Large intestine (tissue), 3 donors: ENCODE results near the gene BPIFA3. TPM values are rescaled to one million over a fixed set of nuclear protein-coding genes. Genes with fewer than 3 reads are reported as not detected.

Experiments used
- DNase-seq, 2 donors: peaks; one replicate each; pipeline versions ENCODE4 v3.0.0 to v3.0.0-alpha.2; 2013
- H3K27ac ChIP-seq: one replicate; pipeline ENCODE4 v1.5.1; 2013; ENCODE audit warnings: low read length
- H3K27me3 ChIP-seq: 2 replicates; pipeline ENCODE4 v1.6.1; 2013; ENCODE audit warnings: low read length; ENCODE audit not compliant: control insufficient read depth, insufficient read depth
- H3K36me3 ChIP-seq: 2 replicates; pipeline ENCODE4 v1.6.1; 2013; ENCODE audit warnings: low read length; ENCODE audit not compliant: control insufficient read depth, insufficient read depth
- H3K4me1 ChIP-seq: one replicate; pipeline ENCODE4 v1.6.1; 2013; ENCODE audit warnings: low read length; ENCODE audit not compliant: control insufficient read depth, insufficient read depth
- H3K4me3 ChIP-seq: one replicate; pipeline ENCODE4 v1.5.1; 2013; ENCODE audit warnings: low read length
- H3K9me3 ChIP-seq: one replicate; pipeline ENCODE4 v1.6.1; 2013; ENCODE audit warnings: mild to moderate bottlenecking, low read depth, low read length, moderate library complexity; ENCODE audit not compliant: control insufficient read depth
- WGBS: methylation state at CpG from one replicate; pipeline ENCODE4 v1.1.5; 2013; ENCODE audit warnings: low lambda C conversion rate; ENCODE audit not compliant: insufficient coverage; 5-methylcytosine and 5-hydroxymethylcytosine counted together
- polyA plus RNA-seq: library from polyadenylated mRNA; unstranded; fragments of 120-200 nt; gene quantifications from one replicate; pipeline ENCODE4 v1.2.1, GENCODE V29; 2013

Gene BPIFA3
- polyA plus RNA-seq, 1 donor = not detected

DNA sequence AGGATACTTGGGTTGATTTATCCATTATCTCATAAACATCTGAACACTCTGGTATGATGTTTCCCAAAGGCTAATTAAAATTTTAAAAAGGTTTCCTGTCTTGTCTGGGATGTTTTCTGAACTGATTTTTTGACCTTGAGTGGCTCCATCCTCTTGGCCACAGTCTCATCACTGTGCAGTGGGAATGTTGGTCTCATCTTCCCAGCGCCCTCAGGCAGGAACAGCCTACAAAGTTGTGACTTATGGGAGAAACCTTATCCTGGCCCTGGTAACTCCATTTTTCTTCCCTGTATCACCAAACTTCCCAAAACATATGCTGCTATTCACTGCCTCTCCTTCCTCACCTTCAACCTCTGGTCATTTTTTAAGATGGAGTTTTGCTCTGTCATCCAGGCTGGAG lies 6.8 kb upstream of the BPIFA3 start:
- no peak for DNase-seq
- H3K27me3 ChIP-seq = no peaks in the 10 kb centered on the region
- H3K27ac ChIP-seq = no peak overlapping the region
- no peaks in the 10 kb centered on the region for H3K9me3 ChIP-seq
- H3K36me3 ChIP-seq = no peaks in the 10 kb centered on the region
- no peaks in the 10 kb centered on the region for H3K4me1 ChIP-seq
- H3K4me3 ChIP-seq = no peak overlapping the region
- no CpG with 5 or more reads among the region's 1 CpG for WGBS

- no peak overlapping the region for H3K27ac ChIP-seq
- no peaks in the 10 kb centered on the region for H3K9me3 ChIP-seq
- DNase-seq = peak; percentile 26 to 34
- no peaks in the 10 kb centered on the region for H3K36me3 ChIP-seq
- no CpG with 5 or more reads among the region's 5 CpGs for WGBS
- no peaks in the 10 kb centered on the region for H3K27me3 ChIP-seq
- H3K4me1 ChIP-seq = no peaks in the 10 kb centered on the region
- H3K4me3 ChIP-seq = no peak overlapping the region
These were observed 5.2 kb upstream of the BPIFA3 start for GRCh38 chr20:33211817-33212424.

DNA sequence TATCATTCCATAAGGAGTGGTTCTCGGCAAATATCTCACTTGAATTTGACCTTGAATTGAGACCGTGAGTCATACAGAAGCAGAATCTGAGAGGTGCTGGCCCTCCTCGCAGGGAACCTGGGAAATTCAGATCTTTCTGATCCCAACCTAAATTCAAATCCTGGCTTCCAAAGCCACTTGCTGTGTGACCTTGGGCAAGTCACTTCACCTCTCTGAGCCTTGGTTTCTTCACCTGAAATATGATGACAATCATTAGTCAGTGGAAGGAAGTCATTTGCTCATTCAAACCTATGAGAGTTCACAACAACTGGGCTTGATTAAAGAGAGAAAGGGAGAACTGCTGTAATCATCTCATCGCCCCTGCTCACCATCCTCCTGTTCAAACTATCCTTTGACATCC lies 7.2 kb downstream of the BPIFA3 start:
- no CpG with 5 or more reads among the region's 4 CpGs for WGBS

GRCh38 chr20:33229843-33230242 lies 12.7 kb downstream of the BPIFA3 start:
- no CpG with 5 or more reads among the region's 6 CpGs for WGBS
- no peak overlapping the region for H3K27ac ChIP-seq
- no peaks in the 10 kb centered on the region for H3K36me3 ChIP-seq
- no peak for DNase-seq
- peaks cover 6% of the 10 kb centered on the region for H3K27me3 ChIP-seq
- no peak overlapping the region for H3K4me3 ChIP-seq
- H3K9me3 ChIP-seq = no peaks in the 10 kb centered on the region
- H3K4me1 ChIP-seq = no peaks in the 10 kb centered on the region

More for the DNA sequence above, 7.2 kb downstream of the BPIFA3 start:
- Histone ChIP-seq H3K36me3 (no peaks in the 10 kb centered on the region), H3K27ac (no peak overlapping the region), H3K4me1 (no peaks in the 10 kb centered on the region), H3K27me3 (no peaks in the 10 kb centered on the region), H3K4me3 (no peak overlapping the region), H3K9me3 (no peaks in the 10 kb centered on the region)
- DNase-seq = no peak

GRCh38 chr20:33231237-33231636 lies 14.1 kb downstream of the BPIFA3 start:
- no peak overlapping the region for H3K4me3 ChIP-seq
- no CpG with 5 or more reads among the region's 7 CpGs for WGBS
- no peaks in the 10 kb centered on the region for H3K9me3 ChIP-seq
- H3K27ac ChIP-seq = no peak overlapping the region
- no peaks in the 10 kb centered on the region for H3K4me1 ChIP-seq
- H3K27me3 ChIP-seq = peaks cover 6% of the 10 kb centered on the region
- H3K36me3 ChIP-seq = no peaks in the 10 kb centered on the region
- DNase-seq = no peak

DNA sequence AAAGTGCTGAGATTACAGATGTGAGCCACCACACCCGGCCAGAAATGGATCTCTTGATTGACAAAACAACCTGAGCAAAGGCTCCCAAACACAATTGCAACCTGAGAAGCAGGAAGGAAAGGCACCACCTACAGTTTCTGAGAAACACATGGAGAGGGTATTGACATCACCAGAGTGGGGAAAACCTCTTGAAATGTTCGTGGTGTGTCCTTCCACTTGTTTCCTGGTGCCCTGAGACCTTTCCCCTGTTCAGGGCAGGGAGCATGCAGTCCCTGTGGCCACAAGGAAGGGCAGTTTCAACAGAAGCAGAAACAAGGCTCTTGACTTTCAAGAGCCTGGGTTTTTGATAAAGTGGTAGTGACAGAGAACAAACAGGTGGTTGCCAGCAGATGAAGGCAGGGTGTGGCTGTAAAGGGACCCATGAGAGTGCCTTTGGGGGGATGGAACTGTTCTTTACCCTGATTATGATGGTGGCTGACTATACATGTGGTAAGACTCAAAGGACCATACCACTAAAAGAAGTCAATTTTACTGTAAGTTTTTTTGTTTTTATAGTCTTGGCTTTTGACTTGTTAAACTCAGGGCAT lies 15.4 kb downstream of the BPIFA3 start:
- H3K9me3 ChIP-seq = no peaks in the 10 kb centered on the region
- H3K4me1 ChIP-seq = no peaks in the 10 kb centered on the region
- WGBS = no CpG with 5 or more reads among the region's 2 CpGs
- H3K27me3 ChIP-seq = peaks cover 6% of the 10 kb centered on the region
- H3K27ac ChIP-seq = no peak overlapping the region
- H3K36me3 ChIP-seq = no peaks in the 10 kb centered on the region
- DNase-seq = no peak
- H3K4me3 ChIP-seq = no peak overlapping the region

DNA sequence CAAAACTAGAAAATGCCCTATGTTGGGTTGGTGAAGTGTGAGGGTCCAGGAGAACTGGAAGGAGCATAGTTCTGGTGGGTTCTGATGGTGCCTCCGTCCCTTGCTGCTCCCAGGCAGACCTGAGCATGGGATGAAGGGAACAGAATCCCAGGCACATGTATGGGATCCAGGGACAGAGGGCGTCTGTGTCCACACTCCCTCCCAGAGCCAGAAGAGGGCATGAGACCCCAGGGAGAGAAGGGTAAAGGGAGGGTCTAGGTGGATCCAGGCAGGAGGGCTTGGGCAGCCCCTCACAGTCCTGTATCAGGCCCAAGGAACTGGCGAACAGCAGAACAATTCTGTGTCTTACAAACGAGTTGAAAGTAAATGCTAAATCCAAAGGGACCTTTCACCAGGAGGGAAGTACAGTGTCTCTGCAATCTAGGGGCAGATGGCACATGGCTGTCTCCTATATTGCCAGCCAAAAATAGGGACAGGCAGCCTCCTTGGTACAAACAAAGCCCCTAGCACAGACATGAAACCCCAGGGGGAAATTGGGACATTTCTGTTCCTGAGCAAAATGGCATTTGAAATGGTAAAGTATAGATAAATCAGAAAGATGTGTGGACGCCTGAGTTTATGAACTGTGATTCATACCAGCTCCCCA lies 16.1 kb downstream of the BPIFA3 start:
- H3K4me1 ChIP-seq = no peaks in the 10 kb centered on the region
- H3K27me3 ChIP-seq = peaks cover 6% of the 10 kb centered on the region
- no peak overlapping the region for H3K4me3 ChIP-seq
- DNase-seq = no peak
- H3K36me3 ChIP-seq = no peaks in the 10 kb centered on the region
- WGBS = 100% methylated on average over 1 of the region's 5 CpGs
- H3K9me3 ChIP-seq = no peaks in the 10 kb centered on the region
- H3K27ac ChIP-seq = no peak overlapping the region

- H3K36me3 ChIP-seq = no peaks in the 10 kb centered on the region
- no peak overlapping the region for H3K27ac ChIP-seq
- H3K9me3 ChIP-seq = no peaks in the 10 kb centered on the region
- WGBS = no CpG with 5 or more reads among the region's 2 CpGs
- no peak overlapping the region for H3K4me3 ChIP-seq
- no peak for DNase-seq
- peaks cover 6% of the 10 kb centered on the region for H3K27me3 ChIP-seq
- H3K4me1 ChIP-seq = no peaks in the 10 kb centered on the region
These were observed 16.9 kb downstream of the BPIFA3 start for GRCh38 chr20:33234050-33234449.

- WGBS = no CpG with 5 or more reads among the region's 5 CpGs
- H3K27me3 ChIP-seq = peaks cover 6% of the 10 kb centered on the region
These were observed 18.5 kb downstream of the BPIFA3 start, which contains the start of gene BPIFA1 for GRCh38 chr20:33235696-33236095. TSS of gene BPIFA1 (plus strand) at chr20:33235996. CDS start at chr20:33237712, 1,716 bp downstream.

GRCh38 chr20:33236351-33236750 lies 19.2 kb downstream of the BPIFA3 start:
- WGBS = no CpG with 5 or more reads among the region's 1 CpG
- Histone ChIP-seq H3K4me1 (no peaks in the 10 kb centered on the region), H3K4me3 (no peak overlapping the region), H3K27ac (no peak overlapping the region), H3K27me3 (peaks cover 6% of the 10 kb centered on the region), H3K9me3 (no peaks in the 10 kb centered on the region), H3K36me3 (no peaks in the 10 kb centered on the region)
- DNase-seq = no peak

More at GRCh38 chr20:33235696-33236095, 18.5 kb downstream of the BPIFA3 start, which contains the start of gene BPIFA1:
- no peaks in the 10 kb centered on the region for H3K4me1 ChIP-seq
- DNase-seq = no peak
- no peak within 1 kb of the TSS for H3K4me3 ChIP-seq
- no peaks in the 10 kb centered on the region for H3K36me3 ChIP-seq
- H3K27ac ChIP-seq = no peak within 1 kb of the TSS
- no peaks in the 10 kb centered on the region for H3K9me3 ChIP-seq
